H1 (cell line): ENCODE data around the gene CCDC91. TPM values are rescaled to one million over a fixed set of nuclear protein-coding genes. Genes with fewer than 3 reads are reported as not detected.

Experiments used
- CTCF ChIA-PET: fragments of 300-600 bp; sonication (Branson Sonifier 250); formaldehyde crosslinking; loops from one replicate; lab custom pipeline; 2021; ENCODE audit not compliant: partially characterized antibody; lab: Charles Lee
- POLR2A ChIA-PET: fragments of 300-600 bp; sonication (Branson Sonifier 250); formaldehyde crosslinking; loops from one replicate; lab custom pipeline; 2021; ENCODE audit warnings: inconsistent platforms; ENCODE audit not compliant: partially characterized antibody; lab: Charles Lee
- DNase-seq, 2 experiments: peaks; one replicate each; pipeline versions ENCODE4 v3.0.0 to v3.0.0-alpha.2; 2010 to 2022; ENCODE audit warnings: low spot score in 2 of 2, low read depth in 1 of 2, mixed read lengths in 1 of 2
- FAIRE-seq: peaks from 2 replicates; lab custom pipeline; 2011; peaks lifted over from hg19 to GRCh38; lab: Jason Lieb, UNC
- H2AFZ ChIP-seq: 2 replicates; pipeline ENCODE4 v1.8.1; 2012; ENCODE audit warnings: low read length, inconsistent platforms
- H2AK5ac ChIP-seq: 2 replicates; pipeline ENCODE4 v1.6.1; 2013; ENCODE audit warnings: low read depth, low read length
- H2BK120ac ChIP-seq: replicated peaks from 2 replicates; pipeline ENCODE3; 2013; ENCODE audit warnings: low read depth, low read length, inconsistent platforms
- H2BK12ac ChIP-seq: 2 replicates; pipeline ENCODE4 v1.6.1; 2013; ENCODE audit warnings: low read depth, low read length
- H2BK15ac ChIP-seq: 2 replicates; pipeline ENCODE4 v1.6.1; 2013; ENCODE audit warnings: low read length
- H2BK20ac ChIP-seq: 2 replicates; pipeline ENCODE4 v1.6.1; 2013; ENCODE audit warnings: low read length
- H2BK5ac ChIP-seq: 2 replicates; pipeline ENCODE4 v1.6.1; 2013; ENCODE audit warnings: low read depth, low read length
- H3K14ac ChIP-seq: 2 replicates; pipeline ENCODE4 v1.6.1; 2013; ENCODE audit warnings: inconsistent platforms; ENCODE audit not compliant: insufficient read length
- H3K18ac ChIP-seq: 2 replicates; pipeline ENCODE4 v1.6.1; 2013; ENCODE audit warnings: low read length; ENCODE audit errors: extremely low read depth
- H3K23ac ChIP-seq: 2 replicates; pipeline ENCODE4 v1.6.1; 2013; ENCODE audit warnings: inconsistent platforms; ENCODE audit not compliant: insufficient read length
- H3K23me2 ChIP-seq: 2 replicates; pipeline ENCODE4 v1.6.1; 2013; ENCODE audit warnings: low read depth, low read length
- H3K27ac ChIP-seq: 2 replicates; pipeline ENCODE4 v1.6.1; 2011; ENCODE audit warnings: low read depth, low read length, inconsistent platforms
- H3K27me3 ChIP-seq, 4 experiments: replicated peaks in 1 of 4; 1 replicate in 1 of 4; 2 replicates in 3 of 4; pipeline versions ENCODE4 v1.6.1 to v1.8.1; 2011 to 2013; ENCODE audit warnings: low read length in 3 of 4, mild to moderate bottlenecking in 3 of 4, inconsistent platforms in 2 of 4, mixed read lengths in 2 of 4, moderate library complexity in 1 of 4; ENCODE audit not compliant: control insufficient read depth in 3 of 4, insufficient read depth in 3 of 4; ENCODE audit errors: extremely low read depth in 1 of 4
- H3K36me3 ChIP-seq, 4 experiments: 2 replicates each; pipeline versions ENCODE4 v1.6.1 to v1.8.1; 2011 to 2013; ENCODE audit warnings: mild to moderate bottlenecking in 4 of 4, low read length in 3 of 4, moderate library complexity in 2 of 4, control low read depth in 1 of 4, inconsistent platforms in 1 of 4; ENCODE audit not compliant: insufficient read depth in 4 of 4, control insufficient read depth in 2 of 4
- H3K4ac ChIP-seq: replicated peaks from 2 replicates; pipeline ENCODE3; 2013; ENCODE audit warnings: low read length, low read depth, mixed read lengths, inconsistent platforms; ENCODE audit not compliant: insufficient read length
- H3K4me1 ChIP-seq, 4 experiments: replicated peaks in 1 of 4; 1 replicate in 1 of 4; 2 replicates in 3 of 4; pipeline versions ENCODE4 v1.6.1 to v1.8.1; 2011 to 2013; ENCODE audit warnings: low read length in 3 of 4, inconsistent platforms in 2 of 4, mixed read lengths in 1 of 4; ENCODE audit not compliant: insufficient read depth in 4 of 4, control insufficient read depth in 3 of 4
- H3K4me2 ChIP-seq, 2 experiments: 2 replicates each; pipeline versions ENCODE4 v1.6.1 to v1.8.1; 2011 to 2013; ENCODE audit warnings: low read depth in 2 of 2, low read length in 2 of 2, control low read depth in 1 of 2, inconsistent platforms in 1 of 2, mild to moderate bottlenecking in 1 of 2; ENCODE audit not compliant: insufficient read depth in 1 of 2
- H3K4me3 ChIP-seq, 4 experiments: fragments of 200-600, 300-600 bp in 1 of 4; sonication (generic), shearing (Covaris generic), sonication (Bioruptor Twin) in 1 of 4; 2 replicates each; pipeline versions ENCODE4 v1.5.1 to v1.8.1; 2011 to 2016; ENCODE audit warnings: low read length in 4 of 4, low read depth in 3 of 4, control low read depth in 2 of 4, inconsistent platforms in 2 of 4, mild to moderate bottlenecking in 2 of 4, mixed read lengths in 1 of 4, moderate library complexity in 1 of 4; ENCODE audit not compliant: insufficient read depth in 2 of 4; ENCODE audit errors: extremely low read depth in 1 of 4
- H3K56ac ChIP-seq: replicated peaks from 2 replicates; pipeline ENCODE3; 2013; ENCODE audit warnings: low read depth, mild to moderate bottlenecking, mixed read lengths, low read length, inconsistent platforms; ENCODE audit not compliant: insufficient read length
- H3K79me1 ChIP-seq: 2 replicates; pipeline ENCODE4 v1.6.1; 2013; ENCODE audit warnings: low read depth, low read length, control low read depth
- H3K79me2 ChIP-seq, 2 experiments: 2 replicates each; pipeline versions ENCODE4 v1.6.1 to v1.8.1; 2012 to 2013; ENCODE audit warnings: low read length in 2 of 2, mild to moderate bottlenecking in 2 of 2, inconsistent platforms in 1 of 2; ENCODE audit not compliant: insufficient read depth in 2 of 2, control insufficient read depth in 1 of 2
- H3K9ac ChIP-seq, 4 experiments: replicated peaks in 1 of 4; 1 replicate in 1 of 4; 2 replicates in 3 of 4; pipeline versions ENCODE4 v1.6.1 to v1.8.1; 2011 to 2013; ENCODE audit warnings: low read depth in 3 of 4, low read length in 3 of 4, control low read depth in 2 of 4, mild to moderate bottlenecking in 2 of 4, moderate library complexity in 2 of 4, inconsistent platforms in 1 of 4; ENCODE audit errors: extremely low read depth in 1 of 4
- H3K9me3 ChIP-seq, 2 experiments: 2 replicates each; pipeline versions ENCODE4 v1.6.1 to v1.8.1; 2012 to 2013; ENCODE audit warnings: mild to moderate bottlenecking in 2 of 2, moderate library complexity in 2 of 2, control low read depth in 1 of 2, inconsistent platforms in 1 of 2, low read depth in 1 of 2, low read length in 1 of 2, mixed read lengths in 1 of 2; ENCODE audit not compliant: insufficient read depth in 2 of 2
- H4K20me1 ChIP-seq, 2 experiments: replicated peaks in 1 of 2; 2 replicates each; pipeline versions ENCODE3 to v1.8.1; 2011 to 2013; ENCODE audit warnings: inconsistent platforms in 2 of 2, low read length in 2 of 2, mild to moderate bottlenecking in 1 of 2; ENCODE audit not compliant: insufficient read depth in 2 of 2, control insufficient read depth in 1 of 2
- H4K5ac ChIP-seq: 2 replicates; pipeline ENCODE4 v1.6.1; 2013; ENCODE audit warnings: low read length, low read depth, mixed read lengths, inconsistent platforms; ENCODE audit not compliant: insufficient read length
- H4K8ac ChIP-seq: 2 replicates; pipeline ENCODE4 v1.8.0; 2013; ENCODE audit warnings: mild to moderate bottlenecking, moderate library complexity, low read length, inconsistent platforms; ENCODE audit not compliant: insufficient read depth; ENCODE audit errors: extremely low read depth
- H4K91ac ChIP-seq: replicated peaks from 2 replicates; pipeline ENCODE3; 2013; ENCODE audit warnings: low read length, mixed read lengths, inconsistent platforms; ENCODE audit not compliant: insufficient read length
- CHD2 ChIP-seq: IDR thresholded peaks from 2 replicates; pipeline ENCODE4 v1.6.1; 2012; ENCODE audit warnings: low read length, improper control_type of control experiment
- CTBP2 ChIP-seq: IDR thresholded peaks from 2 replicates; pipeline ENCODE4 v1.7.0; 2011; ENCODE audit warnings: borderline replicate concordance, mild to moderate bottlenecking, moderate library complexity, mixed read lengths, low read length; ENCODE audit not compliant: insufficient read depth, insufficient read length
- FOSL1 ChIP-seq: IDR thresholded peaks from 2 replicates; pipeline ENCODE4 v1.6.1; 2011; ENCODE audit warnings: mild to moderate bottlenecking, low read depth, low read length, moderate library complexity; ENCODE audit not compliant: insufficient read depth
- RFX5 ChIP-seq: IDR thresholded peaks from 2 replicates; pipeline ENCODE4 v1.6.1; 2011; ENCODE audit warnings: low read depth, low read length, improper control_type of control experiment, borderline replicate concordance
- SIN3A ChIP-seq, 2 experiments: IDR thresholded peaks in 1 of 2; conservative IDR thresholded peaks in 1 of 2; 2 replicates each; pipeline ENCODE4 v1.6.1; 2011 to 2012; ENCODE audit warnings: low read length in 2 of 2, improper control_type of control experiment in 1 of 2, low read depth in 1 of 2, mild to moderate bottlenecking in 1 of 2
- WGBS, 2 experiments: shearing (Covaris generic) in 1 of 2; methylation state at CpG; one replicate each; pipeline versions ENCODE4 v1.1.6 to v1.1.7; 2013 to 2015; ENCODE audit warnings: low lambda C conversion rate in 2 of 2, mixed read lengths in 2 of 2, inconsistent platforms in 1 of 2, low coverage in 1 of 2, missing lambda C conversion rate in 1 of 2; ENCODE audit not compliant: insufficient replicate concordance in 2 of 2, insufficient coverage in 1 of 2, insufficient read length in 1 of 2; ENCODE audit errors: extremely low coverage in 1 of 2, missing lambda C conversion rate in 1 of 2; 5-methylcytosine and 5-hydroxymethylcytosine counted together
- polyA plus RNA-seq, 7 experiments: library from polyadenylated mRNA; depleted of rRNA in 3 of 7; stranded (reverse) in 5 of 7; unstranded in 2 of 7; fragments of >200 nt in 5 of 7; fragments of 200-250 nt in 2 of 7; gene quantifications; 1 replicate in 5 of 7; 2 replicates in 1 of 7; 4 replicates in 1 of 7; pipeline versions ENCODE4 v1.2.1 to v1.2.3, GENCODE V29; 2011 to 2013; ENCODE audit warnings: missing spikeins in 2 of 7, mixed read lengths in 2 of 7
- total RNA-seq: library from RNA; stranded (reverse); fragmentation: NEBNext Ultra II Directional; extraction: Animal tissue kit (Norgen Biotek cat#: 25700); gene quantifications from 2 replicates; pipeline ENCODE4 v1.2.1, GENCODE V29; 2021

CCDC91 gene
- total and polyA plus RNA-seq, 2 of the 8 experiments (the other 6 are each of a cell fraction or from before 2014, with no cell fraction given): 8.6 to 23.1 TPM

- no peak overlapping the region for H2BK20ac ChIP-seq
- FAIRE-seq (no peak), DNase-seq (no peak)
- H3K36me3 ChIP-seq: peaks cover 0 to 1% (median 0%) of the 10 kb centered on the region in 4 experiments; a peak in 2 of 8 replicates
- H3K18ac ChIP-seq: no peak overlapping the region
- H2AK5ac ChIP-seq: no peak overlapping the region
- TF ChIP-seq RFX5 (no peak), CHD2 (no peak), SIN3A (conservative IDR thresholded peaks at IDR 0.05 in 1 of 2, IDR thresholded peaks at IDR 0.05 in 1 of 2; ENCODE audit: low read depth in 1 of 2, low read length in 2 of 2) (no peak), FOSL1 (no peak), CTBP2 (no peak)
- no peak overlapping the region for H3K4me2 ChIP-seq
- no peaks in the 10 kb centered on the region for H3K79me1 ChIP-seq
- H3K4me1 ChIP-seq: no peaks in the 10 kb centered on the region
- no peak overlapping the region for H2BK120ac ChIP-seq
- ChIA-PET CTCF (interaction anchor here (1.2 kb wide), 2 partner anchors 12 to 14 kb away, joined by 3 to 5 read pairs; no protein-coding TSS in a partner anchor), POLR2A (no interaction called here)
- no peak overlapping the region for H3K23ac ChIP-seq
- H3K14ac ChIP-seq: no peak overlapping the region
- no peak overlapping the region for H2AFZ ChIP-seq
- no peak overlapping the region for H3K9ac ChIP-seq
- no peaks in the 10 kb centered on the region for H3K23me2 ChIP-seq
- no peak overlapping the region for H2BK12ac ChIP-seq
- H2BK5ac ChIP-seq: no peak overlapping the region
- H3K27me3 ChIP-seq: no peaks in the 10 kb centered on the region
- H3K56ac ChIP-seq: no peak overlapping the region
- no peak overlapping the region for H3K4ac ChIP-seq
- no peaks in the 10 kb centered on the region for H4K20me1 ChIP-seq
- no peak overlapping the region for H4K5ac ChIP-seq
- 0 out of 4 replicates have a peak, but pooled peaks cover 0 to 1% of the 10 kb centered on the region in 2 experiments for H3K9me3 ChIP-seq
- H3K79me2 ChIP-seq: no peaks in the 10 kb centered on the region
- WGBS, 2 experiments: 95% methylated on average over 2 of the region's 2 CpGs; no CpG with 5 or more reads in 1 of the 2 experiments
- H4K8ac ChIP-seq: no peak overlapping the region
- no peak overlapping the region for H2BK15ac ChIP-seq
- no peak overlapping the region for H3K4me3 ChIP-seq
- no peak overlapping the region for H4K91ac ChIP-seq
- H3K27ac ChIP-seq: no peak overlapping the region
These were observed 75.3 kb downstream of the CCDC91 start for GRCh38 chr12:28265435-28266042.
